ENCODE results near the gene PGA3.

PGA3 gene

DNA sequence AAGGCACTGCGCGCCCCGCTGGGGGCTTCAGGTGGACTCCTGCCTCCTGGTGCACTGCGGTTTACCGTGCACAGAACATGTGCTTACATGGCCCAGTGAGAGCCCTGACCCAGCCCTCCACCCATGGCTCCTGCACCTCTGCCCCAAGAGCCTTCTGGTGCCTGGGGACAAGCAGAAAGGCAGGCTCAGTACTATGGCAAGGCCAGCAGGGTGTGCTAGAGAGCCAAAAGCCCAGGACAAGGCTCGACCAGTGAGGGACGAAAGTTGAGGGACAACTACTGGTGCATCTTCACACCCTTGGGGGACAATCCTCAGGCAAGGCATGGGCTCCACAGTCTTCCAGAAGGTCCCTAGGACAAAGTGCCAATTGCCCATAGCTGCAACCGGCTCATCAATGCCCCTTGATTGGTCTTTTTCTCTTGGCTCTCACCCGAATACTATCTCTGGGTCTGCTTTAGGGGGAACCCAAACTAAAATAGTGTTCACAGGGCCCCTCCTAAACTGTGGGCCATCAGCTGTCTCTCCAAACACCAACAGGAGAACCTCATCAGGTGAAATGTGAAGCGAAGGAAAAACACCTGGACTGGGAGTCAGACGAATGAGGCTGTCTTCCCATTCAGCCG, 51.2 kb downstream of the PGA3 start:
- H3K4me1 ChIP-seq (ENCODE audit: insufficient read depth, low read length) = no peaks in the 10 kb centered on the region
- no peaks in the 10 kb centered on the region for H3K9me3 ChIP-seq (ENCODE audit: low read length)
- H3K36me3 ChIP-seq (ENCODE audit: insufficient read depth, low read length) = no peaks in the 10 kb centered on the region
- no peak overlapping the region for H2AFZ ChIP-seq (ENCODE audit: low read depth, low read length)
- H3K27me3 ChIP-seq (ENCODE audit: insufficient read depth, low read length) = no peaks in the 10 kb centered on the region
- H3K4me3 ChIP-seq (ENCODE audit: low read length) = no peak overlapping the region

DNA sequence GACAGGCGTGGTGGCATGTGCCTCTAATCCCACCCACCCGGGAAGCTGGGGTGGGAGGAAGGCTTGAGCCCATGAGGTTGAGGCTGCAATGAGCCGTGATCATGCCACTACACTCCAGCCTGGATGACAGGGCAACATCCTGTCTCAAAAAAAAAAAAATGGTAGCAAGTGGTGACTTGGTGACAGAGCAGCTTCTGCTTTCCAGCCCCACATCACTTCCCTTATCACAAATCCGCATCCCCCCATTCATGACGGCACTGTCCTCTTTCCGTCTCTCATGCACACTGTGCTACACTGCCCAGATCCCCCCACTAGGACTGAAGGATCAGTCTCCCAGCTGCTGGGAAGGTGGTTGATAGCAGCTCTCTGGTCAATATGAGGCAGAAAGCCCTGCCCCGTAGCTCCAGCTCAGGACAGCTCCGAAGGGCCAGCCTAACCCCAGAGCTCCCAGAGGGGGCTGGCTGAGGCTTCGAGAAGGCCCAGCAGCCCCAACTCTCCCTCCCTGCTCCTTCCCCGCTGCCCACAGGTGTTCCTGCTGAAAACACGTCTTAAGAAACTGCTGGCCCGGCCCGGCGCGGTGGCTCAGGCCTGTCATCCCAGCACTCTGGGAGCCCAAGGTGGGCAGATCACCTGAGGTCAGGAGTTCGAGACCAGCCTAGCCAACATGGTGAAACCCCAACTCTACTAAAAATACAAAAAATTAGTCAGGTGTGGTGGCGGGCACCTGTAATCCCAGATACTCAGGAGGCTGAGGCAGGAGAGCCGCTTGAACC, 53.6 kb downstream of the PGA3 start:
- no peaks in the 10 kb centered on the region for H3K36me3 ChIP-seq (ENCODE audit: insufficient read depth, low read length)
- no peak overlapping the region for H2AFZ ChIP-seq (ENCODE audit: low read depth, low read length)
- H3K27me3 ChIP-seq (ENCODE audit: insufficient read depth, low read length) = no peaks in the 10 kb centered on the region
- no peak overlapping the region for H3K4me3 ChIP-seq (ENCODE audit: low read length)
- no peaks in the 10 kb centered on the region for H3K4me1 ChIP-seq (ENCODE audit: insufficient read depth, low read length)
- no peaks in the 10 kb centered on the region for H3K9me3 ChIP-seq (ENCODE audit: low read length)

DNA sequence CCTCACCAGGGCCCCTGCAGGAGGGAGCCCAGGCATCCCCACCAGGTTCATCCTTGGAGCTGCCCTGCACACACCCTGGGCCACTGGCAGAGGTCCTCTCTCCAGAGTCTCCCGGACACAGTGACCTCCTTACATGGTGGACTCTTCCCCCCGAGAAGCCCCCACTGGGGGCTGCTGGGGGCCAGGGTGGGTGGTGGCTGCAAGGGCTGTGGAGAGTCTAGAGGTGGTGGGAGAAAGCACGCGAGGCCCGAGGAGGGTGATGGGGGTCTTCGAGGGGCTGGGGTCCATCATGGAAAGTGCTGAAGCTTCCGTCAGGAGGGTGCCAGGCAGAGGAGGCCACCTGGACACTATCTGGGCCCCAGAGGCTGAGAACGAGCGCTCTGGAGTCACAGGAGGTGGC, 55.2 kb downstream of the PGA3 start:
- Histone ChIP-seq H3K36me3 (ENCODE audit: insufficient read depth, low read length) (no peaks in the 10 kb centered on the region), H3K27me3 (ENCODE audit: insufficient read depth, low read length) (no peaks in the 10 kb centered on the region), H3K9me3 (ENCODE audit: low read length) (no peaks in the 10 kb centered on the region), H2AFZ (ENCODE audit: low read depth, low read length) (no peak overlapping the region), H3K4me3 (ENCODE audit: low read length) (no peak overlapping the region), H3K4me1 (ENCODE audit: insufficient read depth, low read length) (no peaks in the 10 kb centered on the region)

DNA sequence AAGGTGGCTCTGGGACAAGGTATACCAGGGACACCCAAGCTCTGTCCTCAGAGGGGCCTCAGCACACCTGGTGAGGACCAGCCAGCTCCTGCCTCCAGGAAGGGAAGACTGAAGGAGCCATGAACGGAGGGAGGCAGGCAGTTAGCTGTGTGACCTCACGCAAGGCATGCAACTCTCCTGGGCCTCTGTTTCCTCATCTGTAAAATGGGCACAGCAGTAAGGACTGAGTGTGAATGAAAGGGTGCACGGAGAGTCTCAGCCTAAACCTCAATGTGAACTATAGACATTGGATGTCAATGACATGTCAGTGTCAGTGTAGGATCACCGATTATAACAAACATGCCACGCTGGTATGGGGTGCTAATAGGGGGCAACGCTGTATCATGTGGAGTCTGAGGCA, 56.0 kb downstream of the PGA3 start:
- H3K27me3 ChIP-seq (ENCODE audit: insufficient read depth, low read length) = no peaks in the 10 kb centered on the region
- H3K4me3 ChIP-seq (ENCODE audit: low read length) = no peak overlapping the region
- no peaks in the 10 kb centered on the region for H3K36me3 ChIP-seq (ENCODE audit: insufficient read depth, low read length)
- H2AFZ ChIP-seq (ENCODE audit: low read depth, low read length) = no peak overlapping the region
- H3K9me3 ChIP-seq (ENCODE audit: low read length) = no peaks in the 10 kb centered on the region
- H3K4me1 ChIP-seq (ENCODE audit: insufficient read depth, low read length) = no peaks in the 10 kb centered on the region

All from neuron (in vitro differentiated cells).